GOT3 (cell line): ENCODE data around the gene MID1IP1.

ENCODE experiments used
- DNase-seq: peaks from one replicate; lab custom pipeline; 2025; ENCODE audit warnings: mixed read lengths; lab: John Stamatoyannopoulos, UW

MID1IP1 gene

DNA sequence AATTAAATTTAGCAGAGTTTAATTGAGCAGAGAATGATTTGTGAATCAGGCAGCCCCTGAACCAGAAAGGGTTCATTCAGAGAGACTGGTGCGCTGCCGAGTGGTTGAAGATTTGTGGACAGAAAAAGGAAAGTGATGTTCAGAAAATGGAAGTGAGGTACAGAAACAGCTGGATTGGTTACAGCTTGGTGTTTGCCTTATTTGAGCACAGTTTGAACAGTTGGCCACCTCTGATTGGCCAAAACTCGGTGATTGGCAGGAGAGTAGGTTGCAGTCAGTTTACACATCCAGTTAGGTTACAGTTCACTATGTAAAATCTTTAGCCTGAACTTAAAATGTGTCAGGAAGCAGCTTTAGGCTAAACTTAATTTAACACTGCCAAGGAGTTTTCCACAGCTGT lies 14.9 kb downstream of the MID1IP1 start:
- no peak for DNase-seq

DNA sequence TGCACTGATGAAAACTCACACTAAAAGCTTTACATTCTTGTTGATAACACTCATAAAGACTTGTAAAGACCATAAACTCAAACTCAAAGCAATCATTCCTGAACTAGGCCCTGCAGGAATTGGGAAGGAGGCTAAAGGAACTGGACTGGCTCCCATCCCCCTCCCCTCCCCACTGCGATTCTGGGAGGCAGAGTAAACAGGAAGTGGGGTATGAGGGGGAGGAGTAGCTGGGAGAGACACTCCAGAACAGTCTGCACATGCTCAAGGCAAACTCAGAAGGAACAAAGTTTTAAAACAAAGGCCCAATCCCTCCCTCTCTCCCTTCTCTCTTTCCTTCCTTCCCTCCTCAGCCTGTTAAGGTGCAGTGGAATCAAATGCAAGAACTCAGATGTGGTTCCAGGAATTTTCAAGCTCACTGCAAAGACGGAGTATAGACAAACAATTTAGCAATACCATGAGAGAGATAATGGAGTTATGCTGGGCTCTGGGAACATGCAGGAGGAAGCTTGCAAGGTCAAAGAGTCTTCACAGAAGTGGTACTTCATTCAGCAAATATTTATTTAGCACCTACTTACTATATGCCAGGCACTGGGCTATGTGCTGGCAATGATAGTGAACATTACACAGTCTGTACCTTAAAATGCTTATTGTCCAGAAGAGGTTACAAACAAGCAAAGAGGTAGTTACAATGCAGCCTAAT lies 15.9 kb downstream of the MID1IP1 start:
- no peak for DNase-seq

DNA sequence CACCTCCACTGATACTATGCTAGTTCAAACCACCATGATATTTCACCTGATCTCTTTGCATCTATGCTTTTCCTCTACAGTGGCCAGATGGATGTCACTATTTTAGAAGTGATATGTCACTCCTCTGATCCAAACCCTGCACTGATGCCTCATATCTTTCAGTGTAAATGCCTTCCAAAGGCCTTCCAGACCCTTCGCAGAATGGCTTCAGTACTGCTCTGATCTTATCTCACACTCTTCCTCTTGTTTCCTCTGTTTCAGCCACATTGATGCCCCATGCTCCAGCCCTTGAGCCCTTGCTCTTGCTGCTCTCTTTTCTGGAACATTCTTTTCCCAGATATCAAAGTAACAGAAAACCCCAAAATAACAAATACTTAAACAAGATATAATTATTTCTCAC lies 17.9 kb downstream of the MID1IP1 start:
- DNase-seq: no peak

DNA sequence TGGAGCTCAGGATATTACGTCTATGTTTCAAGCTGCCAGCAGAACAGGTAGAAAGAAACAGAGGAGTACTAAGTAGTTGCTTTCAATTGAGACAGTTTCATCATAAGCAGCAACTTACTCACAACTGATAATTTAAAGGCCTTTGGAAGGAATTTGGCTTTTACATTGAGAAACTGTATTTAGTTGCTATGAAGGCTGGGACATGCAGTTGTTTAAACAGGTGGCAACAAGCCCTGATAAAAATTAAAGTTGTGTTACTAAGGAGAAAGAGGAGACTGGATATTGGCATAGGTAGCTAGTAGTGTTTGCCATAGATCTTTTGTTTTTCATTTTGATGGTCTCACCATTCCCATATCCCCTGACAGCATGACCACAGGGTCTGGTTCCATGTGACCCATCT lies 18.4 kb downstream of the MID1IP1 start:
- DNase-seq: no peak

DNA sequence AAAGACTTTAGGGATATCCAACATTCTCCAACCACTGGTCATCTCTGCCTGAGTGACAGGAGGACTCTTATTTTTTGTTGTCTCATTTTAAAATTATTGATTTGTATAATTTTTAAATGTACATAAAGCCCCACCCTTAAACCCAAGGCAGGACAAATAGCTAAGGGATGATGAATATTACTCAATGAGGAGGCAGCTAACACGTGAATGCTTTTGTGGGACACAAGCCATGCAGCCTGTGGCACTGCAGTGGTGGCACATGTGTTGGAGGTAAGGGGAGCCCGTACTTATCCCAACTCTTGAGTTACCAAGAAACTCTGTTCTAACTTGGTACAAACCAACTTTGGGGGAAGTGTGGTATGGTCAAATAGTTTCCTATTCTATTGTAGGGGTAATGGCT lies 19.5 kb downstream of the MID1IP1 start:
- no peak for DNase-seq

DNA sequence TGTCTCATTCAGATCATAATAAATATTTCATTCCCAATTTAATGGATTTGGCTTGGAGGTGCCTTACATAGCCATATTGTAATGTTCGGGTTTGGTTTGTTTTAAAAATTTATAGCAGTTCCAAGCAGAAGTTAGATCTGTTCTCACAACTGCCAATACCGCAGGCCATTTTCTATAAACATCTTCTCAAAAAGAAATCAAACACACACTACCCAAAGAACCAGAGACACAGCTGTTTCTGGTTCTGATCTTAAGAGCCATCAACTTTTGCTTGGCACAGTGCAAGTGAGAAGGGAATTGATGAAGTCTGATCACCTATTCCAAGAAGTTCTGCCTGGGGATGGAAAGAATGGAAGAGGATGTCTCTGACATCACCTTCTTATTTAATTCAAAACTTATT lies 22.9 kb downstream of the MID1IP1 start:
- DNase-seq: no peak

DNA sequence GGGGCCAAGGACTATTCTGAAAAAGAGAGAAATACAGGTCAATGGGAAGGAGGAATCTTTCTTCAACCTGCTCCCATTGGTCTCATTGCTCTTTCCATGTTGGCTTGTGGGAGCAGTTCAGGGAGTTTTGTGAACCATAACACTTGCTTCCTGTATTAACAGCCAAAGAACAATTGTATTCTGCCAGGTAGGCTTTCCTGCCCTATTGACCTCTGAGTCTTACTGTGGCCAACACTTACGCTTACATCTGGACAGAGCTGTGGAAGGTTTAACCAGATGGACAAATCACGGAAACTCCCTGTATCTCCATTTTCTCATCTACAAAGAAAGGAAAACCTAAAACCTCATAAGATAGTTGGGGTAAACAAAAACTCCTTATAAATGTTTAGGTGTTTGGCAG lies 30.7 kb downstream of the MID1IP1 start:
- DNase-seq: no peak

DNA sequence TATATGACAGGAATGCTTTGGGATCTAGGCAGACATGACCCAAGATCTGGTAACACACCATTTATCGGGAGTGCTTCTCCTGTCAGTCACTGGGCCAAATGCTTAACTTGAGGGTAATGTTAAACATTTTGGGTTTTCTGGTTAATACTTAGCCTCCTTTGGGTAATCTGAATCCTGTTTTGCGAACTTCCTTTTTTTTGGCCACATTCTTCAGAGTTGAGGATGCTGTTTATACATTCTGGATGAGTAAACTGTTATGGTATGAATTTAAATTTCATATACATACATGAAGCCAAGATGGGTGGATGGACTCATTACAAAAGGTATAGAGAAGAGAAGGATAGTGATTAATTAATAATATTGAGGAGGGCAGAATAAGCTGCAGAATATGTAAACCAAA lies 36.1 kb downstream of the MID1IP1 start:
- DNase-seq: no peak

DNA sequence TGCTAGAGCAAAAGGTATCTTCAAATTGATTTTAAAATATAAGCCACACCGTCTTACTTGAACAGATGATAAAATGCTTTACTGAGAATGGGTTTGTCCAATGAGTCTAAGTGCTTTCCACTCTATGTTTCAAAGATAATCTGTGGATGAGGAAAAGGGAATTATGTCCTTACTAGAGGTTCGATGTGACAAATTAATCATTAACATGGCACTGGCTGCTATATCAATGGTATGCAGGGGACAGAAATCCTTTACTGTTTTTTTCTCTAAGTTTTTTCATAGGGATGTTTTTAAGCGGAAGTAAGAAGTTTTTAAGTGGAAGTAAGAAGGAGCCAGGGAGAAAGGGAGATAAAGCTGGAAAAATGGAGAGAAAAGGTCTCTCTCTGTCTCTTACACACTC lies 38.0 kb downstream of the MID1IP1 start:
- no peak for DNase-seq

DNA sequence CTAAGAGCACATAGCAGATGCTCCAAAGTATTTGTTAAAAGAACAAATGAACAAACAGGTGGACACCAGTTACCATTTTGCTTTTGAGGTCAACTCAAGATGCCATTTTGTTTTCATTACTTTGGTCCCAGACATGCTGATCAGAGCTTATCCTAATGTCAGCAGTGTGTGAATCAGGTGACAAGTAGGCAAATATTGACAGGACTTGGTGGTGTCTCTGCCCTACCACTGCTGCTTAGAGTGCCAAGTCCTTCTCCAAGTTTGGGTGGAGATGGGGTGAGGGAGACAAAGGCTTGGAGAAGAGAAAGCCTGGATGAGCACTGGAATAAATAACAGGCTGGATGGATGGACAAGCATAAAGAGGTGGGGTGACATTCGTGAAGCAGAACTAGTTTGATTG lies 38.7 kb downstream of the MID1IP1 start:
- no peak for DNase-seq

DNA sequence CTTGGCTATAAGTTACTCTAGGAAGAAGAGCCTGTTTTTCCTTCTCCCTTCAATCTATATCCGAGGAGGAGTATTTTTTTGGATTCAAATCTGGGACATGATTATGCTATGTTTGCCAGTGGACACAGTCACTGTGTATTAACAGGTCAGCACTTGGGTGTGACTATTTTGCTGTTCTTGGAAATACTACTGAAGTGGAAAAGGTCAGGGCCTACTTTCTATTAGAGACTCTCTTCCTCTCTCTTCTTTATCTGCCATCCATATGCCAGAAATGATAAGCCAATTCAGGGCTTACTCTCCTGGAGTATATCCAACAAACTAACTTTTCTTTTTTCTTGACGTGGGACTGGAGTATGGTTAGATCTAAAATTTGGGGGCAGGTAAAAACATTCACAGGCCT lies 40.5 kb downstream of the MID1IP1 start:
- DNase-seq: no peak

DNA sequence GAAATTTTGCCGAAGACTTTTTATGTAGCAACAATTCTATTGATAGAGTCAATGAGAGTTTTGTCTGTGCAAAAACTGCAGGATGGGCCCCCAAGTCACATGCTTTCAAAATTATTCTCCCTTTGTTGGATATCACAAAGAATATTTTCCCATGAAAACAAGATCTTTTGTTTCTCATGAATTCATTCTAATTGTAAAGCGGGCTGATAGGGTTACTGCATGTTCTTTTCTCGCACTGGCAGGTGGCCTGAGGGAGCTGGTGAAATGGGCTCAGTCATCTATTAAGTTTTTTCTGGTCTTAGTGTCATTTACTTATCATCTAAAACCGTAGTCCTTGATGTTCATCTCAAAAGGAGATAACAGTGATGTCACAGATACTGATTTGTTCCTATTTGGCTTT lies 44.2 kb downstream of the MID1IP1 start:
- DNase-seq: no peak

DNA sequence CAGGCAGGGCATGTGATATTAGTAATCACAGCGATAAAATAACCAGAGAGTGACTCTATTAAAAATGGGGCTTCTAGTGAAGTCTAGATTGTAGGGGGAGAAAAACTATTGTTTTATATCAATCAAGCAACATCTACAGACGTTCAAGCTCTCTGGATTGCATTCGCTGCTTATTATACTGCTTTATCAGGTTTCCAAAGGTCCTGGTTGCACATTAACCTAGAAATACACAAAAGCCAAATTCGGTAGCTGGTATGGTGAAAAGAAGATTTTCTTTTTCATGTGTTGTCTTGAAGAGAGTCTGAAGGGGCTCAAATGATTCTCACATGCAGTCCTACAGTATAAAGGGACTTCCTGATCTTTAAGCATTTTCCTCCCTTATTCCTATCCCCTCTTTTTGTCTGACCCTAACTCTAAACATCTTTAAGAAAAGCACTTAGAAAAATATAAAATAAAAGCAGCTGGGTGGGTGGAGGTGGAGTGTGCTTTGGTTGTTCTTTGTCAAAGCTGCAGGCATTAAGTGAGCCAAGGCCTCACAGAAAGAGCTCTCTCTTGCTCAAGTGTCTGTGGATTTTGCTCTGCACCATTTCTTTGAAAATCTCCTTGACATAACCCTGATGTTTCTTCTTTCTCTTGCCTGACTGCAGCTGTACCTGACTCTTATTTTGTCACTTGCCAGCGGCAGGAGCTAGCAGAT lies 46.1 kb downstream of the MID1IP1 start:
- DNase-seq: no peak

DNA sequence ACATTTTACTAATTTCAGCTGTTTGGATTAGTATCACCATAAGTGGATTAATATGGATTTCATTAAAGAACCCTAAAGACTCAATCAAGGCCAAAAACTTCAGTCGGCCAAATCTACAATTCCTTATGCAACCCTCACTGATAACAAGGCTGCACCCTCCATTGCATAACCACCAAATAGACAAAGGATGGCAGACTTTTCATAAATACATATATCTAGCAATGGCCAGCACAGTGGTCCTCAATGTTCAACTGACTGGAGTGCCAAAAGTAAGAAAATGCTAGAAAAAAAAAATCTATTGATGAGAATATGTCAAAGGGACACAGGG lies 46.6 kb downstream of the MID1IP1 start:
- no peak for DNase-seq

DNA sequence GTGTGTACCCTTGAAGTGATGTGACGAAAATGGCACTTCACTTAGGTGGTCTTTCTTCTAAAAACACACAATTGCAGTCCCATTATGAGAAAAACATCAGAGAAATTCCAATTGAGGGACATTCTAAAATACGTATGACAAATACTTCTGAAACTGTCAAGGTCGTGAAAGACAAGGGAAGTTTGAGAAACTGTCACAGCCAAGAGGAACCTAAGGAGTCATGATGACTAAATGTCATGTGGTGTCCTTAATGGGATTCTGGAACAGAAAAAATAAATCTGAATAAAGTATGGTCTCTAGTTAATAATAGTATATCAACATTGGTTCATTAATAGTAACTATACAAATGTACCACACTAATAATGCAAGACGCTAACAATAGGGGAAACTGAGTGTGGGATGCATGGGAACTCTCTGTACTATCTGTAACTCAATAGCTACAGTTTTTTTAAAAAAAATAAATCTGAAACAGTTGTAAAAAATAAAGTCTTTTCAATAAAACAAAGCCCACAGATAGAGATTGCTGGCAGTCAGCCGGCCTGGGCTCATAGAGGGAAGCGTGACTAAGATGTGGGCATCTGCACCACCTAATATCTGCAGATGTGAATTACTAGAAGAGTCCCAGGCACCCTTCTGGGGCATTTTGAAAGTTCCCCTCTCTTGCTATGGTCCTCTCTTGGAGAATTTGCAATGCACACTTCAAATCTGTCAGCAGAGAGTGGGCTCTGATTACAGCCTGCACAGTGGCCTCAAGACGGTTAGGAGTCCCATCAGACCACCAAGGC lies 47.6 kb downstream of the MID1IP1 start:
- no peak for DNase-seq

DNA sequence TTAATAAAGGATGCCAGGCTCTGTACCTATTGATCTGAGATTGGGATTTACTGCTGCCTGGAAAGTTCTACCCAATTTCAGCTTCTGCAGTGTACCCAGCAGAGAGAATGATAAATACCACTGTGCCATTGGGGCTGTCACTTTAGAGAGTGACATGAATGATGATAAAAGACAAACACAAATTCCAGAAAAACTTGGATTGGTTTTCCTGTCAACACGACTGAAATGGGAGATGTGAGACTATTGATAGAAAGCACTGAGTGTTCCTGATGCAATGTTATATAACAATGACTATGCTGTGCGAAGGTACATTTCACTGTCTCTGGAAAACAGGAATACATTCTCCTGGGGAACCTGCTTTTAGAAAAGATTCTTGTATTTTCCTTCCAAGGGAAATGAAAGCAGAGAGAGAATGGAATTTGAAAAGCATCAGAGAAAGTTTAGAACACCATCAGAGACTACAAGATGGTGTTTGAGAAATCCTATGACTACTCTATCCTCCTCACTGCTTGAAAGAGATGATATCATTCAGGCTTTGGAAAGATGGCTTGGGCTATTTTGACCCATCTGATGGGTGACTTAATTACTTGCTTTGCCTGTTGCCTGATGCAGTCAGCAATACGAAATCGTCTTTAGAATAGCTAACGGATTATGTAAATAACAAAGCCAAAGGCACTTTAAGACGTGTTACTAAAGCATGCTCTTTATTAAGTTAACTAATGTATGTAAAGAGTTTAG lies 49.7 kb downstream of the MID1IP1 start:
- DNase-seq: no peak

DNA sequence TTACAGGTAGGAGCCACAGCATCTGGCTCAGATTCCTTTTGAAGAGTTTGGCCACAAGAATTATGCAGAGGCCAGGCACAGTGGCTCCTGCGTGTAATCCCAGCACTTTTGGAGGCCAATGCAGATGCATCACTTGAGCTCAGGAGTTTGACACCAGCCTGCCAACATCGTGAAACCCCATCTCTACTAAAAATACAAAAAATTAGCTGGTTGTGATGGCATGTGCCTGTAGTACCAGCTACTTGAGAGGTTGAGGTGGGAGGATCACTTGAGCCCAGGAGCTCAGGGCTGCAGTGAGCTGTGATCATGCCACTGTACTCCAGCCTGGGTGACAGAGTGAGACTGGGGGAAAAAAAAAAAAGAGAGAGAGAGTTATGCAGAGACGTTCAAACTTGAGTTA lies 53.0 kb downstream of the MID1IP1 start:
- no peak for DNase-seq
